ENCODE measurements around the gene ERC1. TPM values are rescaled to one million over a fixed set of nuclear protein-coding genes. Genes with fewer than 3 reads are reported as not detected.

Gene ERC1
- polyA plus RNA-seq, 1 donor from 2014 or later: 7.1 TPM

DNA sequence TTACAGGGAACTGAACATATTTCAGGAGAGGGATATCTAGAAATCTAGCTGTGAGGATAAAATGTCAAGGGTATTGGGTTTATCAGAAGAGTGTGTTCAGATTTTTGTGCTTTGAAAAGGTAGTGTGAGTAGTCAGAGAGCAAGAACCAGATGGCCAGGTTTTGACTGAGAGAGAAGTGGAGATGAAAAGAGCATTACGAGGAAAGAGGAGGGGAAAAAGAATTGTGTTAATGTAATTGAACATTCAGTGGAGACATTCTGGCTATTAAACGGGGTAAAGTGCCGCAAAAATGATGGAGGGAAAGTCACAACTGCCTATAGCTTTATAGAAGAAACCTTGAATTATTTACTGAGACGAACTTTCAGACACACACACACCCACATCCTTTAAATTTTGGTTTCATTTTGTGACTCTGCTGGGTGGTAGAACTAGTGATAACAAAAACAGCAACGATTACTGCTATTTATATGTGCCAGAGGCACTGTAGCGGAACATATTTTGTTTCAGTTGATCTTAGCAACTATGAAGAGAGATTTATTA, 213.6 kb downstream of the ERC1 start:
- H3K9me3 ChIP-seq (ENCODE audit: low read length): no peaks in the 10 kb centered on the region
- H2AFZ ChIP-seq (ENCODE audit: low read depth, low read length): no peak overlapping the region
- no peak for TF ChIP-seq EP300 (conservative IDR thresholded peaks at IDR 0.05; ENCODE audit: poor library complexity, severe bottlenecking)
- H3K9me2 ChIP-seq (ENCODE audit: insufficient read depth, low read length): no peaks in the 10 kb centered on the region
- H3K79me2 ChIP-seq (replicated peaks; ENCODE audit: insufficient read depth, low read length): no peaks in the 10 kb centered on the region
- H3K27me3 ChIP-seq (ENCODE audit: insufficient read depth, low read depth, low read length): no peaks in the 10 kb centered on the region
- H3K4me2 ChIP-seq (ENCODE audit: low read length): no peak overlapping the region
- H3K36me3 ChIP-seq (ENCODE audit: insufficient read depth, low read length): no peaks in the 10 kb centered on the region
- no peak overlapping the region for H3K9ac ChIP-seq (ENCODE audit: low read length)
- no peak overlapping the region for H3K4me3 ChIP-seq (ENCODE audit: low read length)
- no peaks in the 10 kb centered on the region for H3F3A ChIP-seq (ENCODE audit: insufficient read depth, low read length, poor library complexity, severe bottlenecking)
- H4K20me1 ChIP-seq (ENCODE audit: insufficient read depth): no peaks in the 10 kb centered on the region
- no peak overlapping the region for H3K27ac ChIP-seq (ENCODE audit: low read length)

- Histone ChIP-seq H3K27me3 (ENCODE audit: insufficient read depth, low read depth, low read length) (no peaks in the 10 kb centered on the region), H3K9ac (ENCODE audit: low read length) (no peak overlapping the region), H3K79me2 (replicated peaks; ENCODE audit: insufficient read depth, low read length) (no peaks in the 10 kb centered on the region), H3K36me3 (ENCODE audit: insufficient read depth, low read length) (no peaks in the 10 kb centered on the region), H3K27ac (ENCODE audit: low read length) (no peak overlapping the region), H3K4me3 (ENCODE audit: low read length) (no peak overlapping the region), H3K9me2 (ENCODE audit: insufficient read depth, low read length) (no peaks in the 10 kb centered on the region), H3F3A (ENCODE audit: insufficient read depth, low read length, poor library complexity, severe bottlenecking) (no peaks in the 10 kb centered on the region), H4K20me1 (ENCODE audit: insufficient read depth) (no peaks in the 10 kb centered on the region), H2AFZ (ENCODE audit: low read depth, low read length) (no peak overlapping the region), H3K4me2 (ENCODE audit: low read length) (no peak overlapping the region), H3K9me3 (ENCODE audit: low read length) (no peaks in the 10 kb centered on the region)
- TF ChIP-seq, protein P1, sequence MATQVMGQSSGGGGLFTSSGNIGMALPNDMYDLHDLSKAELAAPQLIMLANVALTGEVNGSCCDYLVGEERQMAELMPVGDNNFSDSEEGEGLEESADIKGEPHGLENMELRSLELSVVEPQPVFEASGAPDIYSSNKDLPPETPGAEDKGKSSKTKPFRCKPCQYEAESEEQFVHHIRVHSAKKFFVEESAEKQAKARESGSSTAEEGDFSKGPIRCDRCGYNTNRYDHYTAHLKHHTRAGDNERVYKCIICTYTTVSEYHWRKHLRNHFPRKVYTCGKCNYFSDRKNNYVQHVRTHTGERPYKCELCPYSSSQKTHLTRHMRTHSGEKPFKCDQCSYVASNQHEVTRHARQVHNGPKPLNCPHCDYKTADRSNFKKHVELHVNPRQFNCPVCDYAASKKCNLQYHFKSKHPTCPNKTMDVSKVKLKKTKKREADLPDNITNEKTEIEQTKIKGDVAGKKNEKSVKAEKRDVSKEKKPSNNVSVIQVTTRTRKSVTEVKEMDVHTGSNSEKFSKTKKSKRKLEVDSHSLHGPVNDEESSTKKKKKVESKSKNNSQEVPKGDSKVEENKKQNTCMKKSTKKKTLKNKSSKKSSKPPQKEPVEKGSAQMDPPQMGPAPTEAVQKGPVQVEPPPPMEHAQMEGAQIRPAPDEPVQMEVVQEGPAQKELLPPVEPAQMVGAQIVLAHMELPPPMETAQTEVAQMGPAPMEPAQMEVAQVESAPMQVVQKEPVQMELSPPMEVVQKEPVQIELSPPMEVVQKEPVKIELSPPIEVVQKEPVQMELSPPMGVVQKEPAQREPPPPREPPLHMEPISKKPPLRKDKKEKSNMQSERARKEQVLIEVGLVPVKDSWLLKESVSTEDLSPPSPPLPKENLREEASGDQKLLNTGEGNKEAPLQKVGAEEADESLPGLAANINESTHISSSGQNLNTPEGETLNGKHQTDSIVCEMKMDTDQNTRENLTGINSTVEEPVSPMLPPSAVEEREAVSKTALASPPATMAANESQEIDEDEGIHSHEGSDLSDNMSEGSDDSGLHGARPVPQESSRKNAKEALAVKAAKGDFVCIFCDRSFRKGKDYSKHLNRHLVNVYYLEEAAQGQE (IDR thresholded peaks at IDR 0.05; ENCODE audit: borderline replicate concordance): no peak
- TF ChIP-seq POLR2AphosphoS5 (IDR thresholded peaks at IDR 0.05) (no peak), SMC3 (conservative IDR thresholded peaks at IDR 0.05; ENCODE audit: poor library complexity) (no peak), RAD21 (conservative IDR thresholded peaks at IDR 0.05) (no peak), TAF1 (IDR thresholded peaks at IDR 0.05; ENCODE audit: low read depth) (no peak), EP300 (conservative IDR thresholded peaks at IDR 0.05; ENCODE audit: poor library complexity, severe bottlenecking) (no peak), CTCF (IDR thresholded peaks at IDR 0.05; ENCODE audit: poor library complexity, severe bottlenecking) (no peak), EZH2 (IDR thresholded peaks at IDR 0.05; ENCODE audit: borderline replicate concordance, insufficient read depth, low read length, poor library complexity, severe bottlenecking) (no peak), MXI1 (conservative IDR thresholded peaks at IDR 0.05; ENCODE audit: poor library complexity, severe bottlenecking) (no peak)
Measured at GRCh38 chr12:1205512-1206060, 214.6 kb downstream of the ERC1 start.

Measured in neural cell (in vitro differentiated cells).